HG03064 (cell line): ENCODE measurements around the gene LAPTM5.

Experiments used
- ATAC-seq: cut with Tn5 transposase; IDR thresholded peaks from one replicate; pipeline ENCODE4 v1.9.1; 2021; ENCODE audit warnings: low read depth; ENCODE audit not compliant: unreplicated experiment

Gene LAPTM5

GRCh38 chr1:30745834-30746208 lies 11.8 kb downstream of the LAPTM5 start:
- ATAC-seq: no peak

- ATAC-seq: no peak
Measured at GRCh38 chr1:30745156-30745833, 12.3 kb downstream of the LAPTM5 start.

GRCh38 chr1:30744060-30744756 lies 13.4 kb downstream of the LAPTM5 start:
- ATAC-seq: no peak

- ATAC-seq: no peak
Measured at GRCh38 chr1:30743584-30744059, 14.0 kb downstream of the LAPTM5 start.

GRCh38 chr1:30742963-30743559 lies 14.5 kb downstream of the LAPTM5 start:
- no peak for ATAC-seq

- no peak for ATAC-seq
Measured at GRCh38 chr1:30742300-30742962, 15.1 kb downstream of the LAPTM5 start.

GRCh38 chr1:30741239-30741894 lies 16.2 kb downstream of the LAPTM5 start:
- no peak for ATAC-seq

- ATAC-seq: no peak
Measured at GRCh38 chr1:30740251-30741238, 17.0 kb downstream of the LAPTM5 start.

GRCh38 chr1:30739601-30740000 lies 18.0 kb downstream of the LAPTM5 start:
- ATAC-seq: no peak

- ATAC-seq: no peak
Measured at GRCh38 chr1:30738715-30739559, 18.6 kb downstream of the LAPTM5 start.

GRCh38 chr1:30738040-30738714 lies 19.4 kb downstream of the LAPTM5 start:
- no peak for ATAC-seq

GRCh38 chr1:30737357-30738039 lies 20.1 kb downstream of the LAPTM5 start:
- no peak for ATAC-seq

- ATAC-seq: no peak
Measured at GRCh38 chr1:30735668-30736498, 21.7 kb downstream of the LAPTM5 start.

GRCh38 chr1:30735124-30735523 lies 22.4 kb downstream of the LAPTM5 start:
- no peak for ATAC-seq

- ATAC-seq: no peak
Measured at GRCh38 chr1:30734580-30734979, 23.0 kb downstream of the LAPTM5 start.

GRCh38 chr1:30734106-30734505 lies 23.5 kb downstream of the LAPTM5 start:
- no peak for ATAC-seq

- no peak for ATAC-seq
Measured at GRCh38 chr1:30733493-30733892, 24.1 kb downstream of the LAPTM5 start.
